Caco-2 (cell line): ENCODE data around the gene HNF4A. TPM values are rescaled to one million over a fixed set of nuclear protein-coding genes. Genes with fewer than 3 reads are reported as not detected.
A peak's percentile ranks its signal among the peaks of the same experiment; 100 is the strongest.

Experiments used
- BruUV-seq: library from RNA; stranded (reverse); fragments of 400-500 nt; replicated peaks from 2 replicates; lab custom pipeline; 2021; lab: Mats Ljungman, UMichigan
- CTCF ChIA-PET: fragments of 300-600 bp; sonication (Branson Sonifier 250); formaldehyde crosslinking; loops from one replicate; lab custom pipeline; 2022; ENCODE audit warnings: antibody characterized with exemption; lab: Charles Lee
- POLR2A ChIA-PET: fragments of 300-600 bp; sonication (Branson Sonifier 250); formaldehyde crosslinking; loops from one replicate; lab custom pipeline; 2022; ENCODE audit warnings: antibody characterized with exemption; lab: Charles Lee
- DNase-seq, 2 experiments: peaks; one replicate each; pipeline versions ENCODE4 v3.0.0 to v3.0.0-alpha.2; 2020 to 2022
- H3K27me3 ChIP-seq: replicated peaks from 2 replicates; pipeline ENCODE4 v1.6.0; 2011; ENCODE audit warnings: low read length; ENCODE audit not compliant: control insufficient read depth, insufficient read depth
- H3K36me3 ChIP-seq: 2 replicates; pipeline ENCODE4 v1.5.1; 2011; ENCODE audit warnings: low read length; ENCODE audit not compliant: control insufficient read depth, insufficient read depth
- H3K4me1 ChIP-seq: fragments of 250-450 bp; sonication (Bioruptor Pico); 2 replicates; pipeline ENCODE4 v1.5.1; 2020; ENCODE audit warnings: mild to moderate bottlenecking
- H3K4me3 ChIP-seq: 2 replicates; pipeline ENCODE4 v1.5.1; 2011; ENCODE audit warnings: low read depth, mild to moderate bottlenecking, control low read depth, low read length
- H3K9me3 ChIP-seq: fragments of 250-450 bp; sonication (Bioruptor Pico); 2 replicates; pipeline ENCODE4 v1.5.1; 2020; ENCODE audit warnings: mild to moderate bottlenecking, moderate library complexity
- H3K27ac Mint-ChIP-seq: one replicate; pipeline ENCODE4 v1.8.0; 2022; ENCODE audit warnings: mixed read lengths; ENCODE audit not compliant: unreplicated experiment
- H3K27me3 Mint-ChIP-seq: one replicate; pipeline ENCODE4 v1.8.0; 2022; ENCODE audit warnings: mixed read lengths; ENCODE audit not compliant: insufficient read depth, unreplicated experiment
- H3K36me3 Mint-ChIP-seq: one replicate; pipeline ENCODE4 v1.8.0; 2022; ENCODE audit warnings: mild to moderate bottlenecking, mixed read lengths; ENCODE audit not compliant: insufficient read depth, unreplicated experiment
- H3K4me1 Mint-ChIP-seq: one replicate; pipeline ENCODE4 v1.8.0; 2022; ENCODE audit warnings: low read depth, mixed read lengths; ENCODE audit not compliant: unreplicated experiment
- H3K4me3 Mint-ChIP-seq: one replicate; pipeline ENCODE4 v1.8.0; 2022; ENCODE audit warnings: mild to moderate bottlenecking, moderate library complexity, mixed read lengths; ENCODE audit not compliant: unreplicated experiment
- H3K9me3 Mint-ChIP-seq: one replicate; pipeline ENCODE4 v1.8.0; 2022; ENCODE audit warnings: mixed read lengths; ENCODE audit not compliant: unreplicated experiment
- CTCF ChIP-seq, 2 experiments: fragments of 200-600 bp in 1 of 2; IDR thresholded peaks; 1 replicate in 1 of 2; 2 replicates in 1 of 2; pipeline versions ENCODE4 v1.5.1 to v1.8.0; 2011 to 2022; ENCODE audit warnings: antibody characterized with exemption in 1 of 2, control low read depth in 1 of 2, inconsistent platforms in 1 of 2, low read depth in 1 of 2, low read length in 1 of 2, mild to moderate bottlenecking in 1 of 2, moderate library complexity in 1 of 2; ENCODE audit not compliant: insufficient read depth in 1 of 2, severe bottlenecking in 1 of 2, unreplicated experiment in 1 of 2
- intact Hi-C: fragments of 100-400 bp; cut with micrococcal nuclease; formaldehyde crosslinking; loops from one replicate; pipeline ENCODE4 v1.10.0; 2022; ENCODE audit not compliant: unreplicated experiment
- total RNA-seq: library from RNA; stranded (reverse); gene quantifications from 2 replicates; pipeline ENCODE4 v1.2.3, GENCODE V29; 2022

The HNF4A gene
- total RNA-seq, 1 experiment from 2014 or later = 292 TPM

- Histone ChIP-seq H3K4me3 (peak overlapping the region; percentile 50), H3K4me1 (peaks cover 92% of the 10 kb centered on the region), H3K27me3 (no peaks in the 10 kb centered on the region), H3K9me3 (no peaks in the 10 kb centered on the region), H3K36me3 (peaks cover 17% of the 10 kb centered on the region)
- peaks cover 5% of the 10 kb centered on the region for H3K9me3 Mint-ChIP-seq
- intact Hi-C loops = no loop called here
- peak overlapping the region; percentile 70 for H3K4me3 Mint-ChIP-seq
- H3K27me3 Mint-ChIP-seq = no peaks in the 10 kb centered on the region
- H3K4me1 Mint-ChIP-seq = peaks cover 64% of the 10 kb centered on the region
- peak overlapping the region; percentile 78 for H3K27ac Mint-ChIP-seq
- POLR2A ChIA-PET = interaction anchor here (0.6 kb wide), 1 partner anchor 1526 kb away, joined by 3 read pairs; no protein-coding TSS in a partner anchor
- no TSS peak for BruUV-seq
- CTCF ChIA-PET = no interaction called here
- TF ChIP-seq CTCF (IDR thresholded peaks at IDR 0.05; ENCODE audit: insufficient read depth in 1 of 2, low read depth in 1 of 2, low read length in 1 of 2, severe bottlenecking in 1 of 2, unreplicated experiment in 1 of 2) = no peak
- peaks cover 28% of the 10 kb centered on the region for H3K36me3 Mint-ChIP-seq
- DNase-seq = no peak
Observed at GRCh38 chr20:44400671-44400969, 45.1 kb downstream of the HNF4A start.

DNA sequence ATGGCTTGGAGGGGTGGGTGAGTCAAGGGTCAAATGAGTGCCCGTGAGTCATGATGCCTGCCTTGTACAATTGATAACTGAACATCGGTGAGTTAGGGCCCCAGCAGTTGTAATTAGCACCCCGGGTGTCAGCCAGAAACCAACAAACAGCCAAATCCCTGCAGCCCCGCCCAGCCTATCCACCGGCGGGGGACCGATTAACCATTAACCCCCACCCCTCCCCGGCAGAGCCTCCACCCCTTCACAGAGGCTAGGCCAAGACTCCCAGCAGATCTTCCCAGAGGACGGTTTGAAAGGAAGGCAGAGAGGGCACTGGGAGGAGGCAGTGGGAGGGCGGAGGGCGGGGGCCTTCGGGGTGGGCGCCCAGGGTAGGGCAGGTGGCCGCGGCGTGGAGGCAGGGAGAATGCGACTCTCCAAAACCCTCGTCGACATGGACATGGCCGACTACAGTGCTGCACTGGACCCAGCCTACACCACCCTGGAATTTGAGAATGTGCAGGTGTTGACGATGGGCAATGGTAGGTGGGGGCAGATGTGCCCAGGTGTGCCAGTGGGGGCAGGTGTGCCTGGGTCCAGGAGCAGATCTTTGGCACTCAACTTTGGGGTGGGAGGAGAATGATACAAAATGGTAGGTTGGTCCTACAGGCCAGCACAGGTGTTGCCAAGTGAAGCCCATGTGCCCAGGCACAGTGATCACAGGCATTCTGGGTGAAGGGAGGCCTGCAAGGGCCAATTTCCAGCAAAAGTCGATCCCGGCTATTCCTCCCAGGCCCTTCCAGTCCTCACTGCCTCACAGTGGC is 45.7 kb downstream of the HNF4A start:
- no peak for TF ChIP-seq CTCF (IDR thresholded peaks at IDR 0.05; ENCODE audit: insufficient read depth in 1 of 2, low read depth in 1 of 2, low read length in 1 of 2, severe bottlenecking in 1 of 2, unreplicated experiment in 1 of 2)
- ChIA-PET POLR2A (interaction anchor here (0.6 kb wide), 1 partner anchor 1526 kb away, joined by 3 read pairs; no protein-coding TSS in a partner anchor), CTCF (interaction anchor here (1.4 kb wide), 1 partner anchor 70 kb away, joined by 4 read pairs; no protein-coding TSS in a partner anchor)
- DNase-seq = peak; percentile 83 to 89
- Mint-ChIP-seq H3K27me3 (no peaks in the 10 kb centered on the region), H3K4me3 (peak overlapping the region; percentile 70), H3K9me3 (peaks cover 5% of the 10 kb centered on the region), H3K36me3 (peaks cover 25% of the 10 kb centered on the region), H3K27ac (peak overlapping the region; percentile 78), H3K4me1 (peaks cover 67% of the 10 kb centered on the region)
- TSS peak; percentile 62 for BruUV-seq
- no peaks in the 10 kb centered on the region for H3K9me3 ChIP-seq
- intact Hi-C loops = loop anchor here (1.0 kb wide), 1 partner anchor 10 kb away; no protein-coding TSS in a partner anchor
- no peaks in the 10 kb centered on the region for H3K27me3 ChIP-seq
- peaks cover 18% of the 10 kb centered on the region for H3K36me3 ChIP-seq
- peak overlapping the region; percentile 50 for H3K4me3 ChIP-seq
- peaks cover 92% of the 10 kb centered on the region for H3K4me1 ChIP-seq

GRCh38 chr20:44401770-44402390 is 46.4 kb downstream of the HNF4A start:
- no peak for DNase-seq
- ChIA-PET POLR2A (no interaction called here), CTCF (interaction anchor here (1.0 to 1.4 kb wide), 3 partner anchors 9 to 69 kb away, joined by 3 to 4 read pairs (median 3); no protein-coding TSS in a partner anchor)
- no TSS peak for BruUV-seq
- Histone ChIP-seq H3K27me3 (no peaks in the 10 kb centered on the region), H3K36me3 (peaks cover 21% of the 10 kb centered on the region), H3K9me3 (no peaks in the 10 kb centered on the region), H3K4me3 (peak overlapping the region; percentile 50), H3K4me1 (peaks cover 92% of the 10 kb centered on the region)
- H3K27ac Mint-ChIP-seq = peak overlapping the region; percentile 78
- H3K4me3 Mint-ChIP-seq = peak overlapping the region; percentile 70
- peaks cover 19% of the 10 kb centered on the region for H3K36me3 Mint-ChIP-seq
- no peak for TF ChIP-seq CTCF (IDR thresholded peaks at IDR 0.05; ENCODE audit: insufficient read depth in 1 of 2, low read depth in 1 of 2, low read length in 1 of 2, severe bottlenecking in 1 of 2, unreplicated experiment in 1 of 2)
- H3K9me3 Mint-ChIP-seq = peaks cover 5% of the 10 kb centered on the region
- H3K4me1 Mint-ChIP-seq = peaks cover 74% of the 10 kb centered on the region
- no peaks in the 10 kb centered on the region for H3K27me3 Mint-ChIP-seq
- intact Hi-C loops = loop anchor here (1.0 kb wide), 1 partner anchor 9 kb away; no protein-coding TSS in a partner anchor
